HT-29 (cell line): ENCODE data around the gene PPP5C. TPM values are rescaled to one million over a fixed set of nuclear protein-coding genes. Genes with fewer than 3 reads are reported as not detected.
"Not testable (repeated sequence)": the region's sequence is repeated elsewhere in the genome, so short reads cannot be mapped to it uniquely, and the experiment has no call there.

Source experiments
- DNase-seq: peaks from one replicate; pipeline ENCODE4 v3.0.0-alpha.2; 2015; ENCODE audit warnings: low spot score
- small RNA-seq: library from RNA; depleted of rRNA; stranded (forward); fragments of <200 nt; gene quantifications from one replicate; pipeline ENCODE3, GENCODE V24; 2014
- total RNA-seq: library from RNA; depleted of rRNA; stranded (reverse); fragments of >200 nt; shearing (Covaris generic); gene quantifications from 2 replicates; pipeline ENCODE4 v1.2.3, GENCODE V29; 2014; rRNA removed

PPP5C gene
- total RNA-seq, 1 experiment from 2014 or later, result 224 TPM

DNA sequence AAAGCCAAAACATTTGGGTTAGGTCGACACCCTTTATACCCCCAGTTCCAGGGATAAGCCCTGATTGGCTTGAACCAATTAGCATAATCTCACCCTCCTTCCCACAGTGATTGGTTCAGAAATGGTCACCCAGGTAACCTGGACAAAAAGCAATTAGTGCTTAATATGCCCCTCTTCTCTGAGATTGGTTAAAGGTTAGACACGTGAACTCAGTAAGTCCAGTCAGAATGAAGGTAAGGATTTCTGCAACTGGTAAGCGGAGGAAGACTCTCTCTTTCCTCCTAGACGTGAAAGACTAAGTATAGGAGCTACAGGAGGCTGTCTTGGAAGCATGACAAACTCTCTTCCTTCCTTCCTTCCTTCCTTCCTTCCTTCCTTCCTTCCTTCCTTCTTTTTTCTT lies 83.1 kb downstream of the PPP5C start:
- DNase-seq, result no peak

DNA sequence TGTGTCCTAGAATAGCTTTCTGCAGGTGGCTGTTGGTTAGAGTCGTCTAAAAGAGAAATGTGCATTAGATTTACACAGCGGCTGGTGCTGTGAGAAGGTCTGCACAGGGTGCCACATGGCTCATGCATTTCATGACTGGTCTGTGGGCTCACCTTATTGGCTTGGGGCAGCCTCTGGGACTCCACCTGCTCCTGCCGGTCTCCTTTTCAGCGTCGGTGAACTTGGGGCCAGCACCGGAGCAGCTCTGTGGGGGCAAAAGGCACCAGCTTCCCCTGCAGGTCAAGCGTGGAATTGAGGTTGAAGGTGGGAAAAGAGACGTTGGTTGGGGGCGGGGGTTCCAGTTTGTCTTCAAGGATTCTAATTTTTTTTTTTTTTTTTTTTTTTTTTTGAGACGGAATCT lies 84.9 kb downstream of the PPP5C start:
- DNase-seq, result no peak

DNA sequence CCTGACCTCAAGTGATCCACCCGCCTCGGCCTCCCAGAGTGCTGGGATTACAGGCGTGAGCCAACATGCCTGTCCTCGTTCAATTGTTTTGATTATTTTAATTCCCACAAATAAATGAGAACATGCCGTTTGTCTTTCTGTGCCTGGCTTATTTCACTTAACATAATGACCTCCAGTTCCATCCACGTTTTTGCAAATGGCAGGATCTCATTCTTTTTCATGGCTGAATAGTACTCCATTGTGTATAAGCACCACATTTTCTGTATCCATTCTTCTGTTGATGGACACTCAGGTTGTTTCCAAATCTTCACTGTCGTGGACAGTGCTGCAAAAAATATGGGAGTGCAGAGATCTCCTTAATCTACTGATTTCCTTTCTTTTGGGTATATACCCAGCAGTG lies 86.6 kb downstream of the PPP5C start:
- DNase-seq, result not testable (repeated sequence)

DNA sequence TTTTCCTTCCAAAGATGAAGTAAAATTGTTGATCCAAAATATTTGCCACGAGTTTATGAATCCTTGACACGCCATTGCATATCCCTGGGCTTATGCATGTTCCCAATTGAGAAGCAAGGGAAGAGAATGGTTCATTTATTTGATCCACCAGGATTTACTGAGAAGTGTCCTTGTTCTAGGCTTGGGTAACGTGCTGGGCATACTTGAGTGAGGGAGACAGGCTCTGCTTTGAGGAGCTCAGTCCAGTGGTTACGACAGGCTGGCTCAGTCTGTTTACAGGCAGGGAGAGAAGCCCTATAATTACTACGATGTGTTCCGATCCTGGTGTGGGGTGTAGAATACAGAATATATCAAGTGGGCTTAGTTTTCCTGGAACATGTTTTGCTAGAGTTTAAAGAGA lies 88.1 kb downstream of the PPP5C start:
- no peak for DNase-seq

- not testable (repeated sequence) for DNase-seq
These were observed 88.8 kb downstream of the PPP5C start for GRCh38 chr19:46435689-46436088.

Small RNA genes within 50 kb of the gene (small RNA-seq; reads per million reads assigned to genes)
- gene RNU6-924P, result not detected

Other genes with a start within 250 kb of the PPP5C start
- gene IGFL3, start 222.4 kb upstream of the PPP5C start, total RNA-seq, result not detected in 2 replicates
- gene IGFL2, start 198.8 kb upstream of the PPP5C start, total RNA-seq, result 1.1 and 1.6 TPM in 2 replicates
- gene IGFL1, start 117.3 kb upstream of the PPP5C start, total RNA-seq, result not detected in 2 replicates
- gene HIF3A, start 50.0 kb upstream of the PPP5C start, total RNA-seq, result not detected in 2 replicates
- not detected in 2 replicates for gene CCDC8, start 66.5 kb downstream of the PPP5C start, total RNA-seq
- gene PNMA8C, start 81.8 kb downstream of the PPP5C start, total RNA-seq, result 0.05 TPM in 1 of 2 replicates, not detected in the other
- gene PNMA8A, start 124.5 kb downstream of the PPP5C start, total RNA-seq, result not detected in 2 replicates
- gene PNMA8B, start 148.8 kb downstream of the PPP5C start, total RNA-seq, result not detected in 2 replicates